Fibroblast of pulmonary artery (primary cell): Measurements from ENCODE around the gene HBM.

Experiments used
- DNase-seq: peaks from one replicate; pipeline ENCODE4 v3.0.0-alpha.2; 2010; ENCODE audit warnings: low read depth
- H3K4me3 ChIP-seq: replicated peaks from 2 replicates; pipeline ENCODE4 v1.5.1; 2011; ENCODE audit warnings: low read depth, mild to moderate bottlenecking, control low read depth, low read length, moderate library complexity
- TF ChIP-seq, protein P1 (sequence below): IDR thresholded peaks from 2 replicates; pipeline ENCODE4 v1.5.1; 2011; ENCODE audit warnings: mild to moderate bottlenecking, control low read depth, low read length, inconsistent platforms; ENCODE audit errors: missing control alignments

HBM gene

DNA sequence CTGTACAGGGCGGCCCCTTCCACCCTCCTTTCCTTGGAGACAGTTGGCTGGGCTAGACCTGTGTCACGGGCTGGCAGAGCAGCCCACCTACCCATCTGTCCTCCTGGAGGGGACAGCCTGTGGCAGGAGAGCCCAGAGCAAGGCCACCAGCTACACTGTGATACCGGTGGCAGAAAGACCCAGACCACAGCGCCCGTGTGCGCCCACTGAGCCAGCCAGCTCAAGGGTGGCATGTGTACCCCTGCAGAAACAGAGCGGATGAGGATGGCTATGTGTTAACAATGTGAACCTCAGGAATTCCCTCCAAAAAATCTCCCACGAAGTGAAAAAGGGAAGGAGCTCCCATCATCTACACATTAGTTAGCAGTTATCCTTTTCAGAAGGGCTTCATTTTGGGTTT lies 21.6 kb downstream of the HBM start:
- H3K4me3 ChIP-seq = no peak overlapping the region
- DNase-seq = no peak
- TF ChIP-seq, protein P1, sequence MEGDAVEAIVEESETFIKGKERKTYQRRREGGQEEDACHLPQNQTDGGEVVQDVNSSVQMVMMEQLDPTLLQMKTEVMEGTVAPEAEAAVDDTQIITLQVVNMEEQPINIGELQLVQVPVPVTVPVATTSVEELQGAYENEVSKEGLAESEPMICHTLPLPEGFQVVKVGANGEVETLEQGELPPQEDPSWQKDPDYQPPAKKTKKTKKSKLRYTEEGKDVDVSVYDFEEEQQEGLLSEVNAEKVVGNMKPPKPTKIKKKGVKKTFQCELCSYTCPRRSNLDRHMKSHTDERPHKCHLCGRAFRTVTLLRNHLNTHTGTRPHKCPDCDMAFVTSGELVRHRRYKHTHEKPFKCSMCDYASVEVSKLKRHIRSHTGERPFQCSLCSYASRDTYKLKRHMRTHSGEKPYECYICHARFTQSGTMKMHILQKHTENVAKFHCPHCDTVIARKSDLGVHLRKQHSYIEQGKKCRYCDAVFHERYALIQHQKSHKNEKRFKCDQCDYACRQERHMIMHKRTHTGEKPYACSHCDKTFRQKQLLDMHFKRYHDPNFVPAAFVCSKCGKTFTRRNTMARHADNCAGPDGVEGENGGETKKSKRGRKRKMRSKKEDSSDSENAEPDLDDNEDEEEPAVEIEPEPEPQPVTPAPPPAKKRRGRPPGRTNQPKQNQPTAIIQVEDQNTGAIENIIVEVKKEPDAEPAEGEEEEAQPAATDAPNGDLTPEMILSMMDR = no peak

DNA sequence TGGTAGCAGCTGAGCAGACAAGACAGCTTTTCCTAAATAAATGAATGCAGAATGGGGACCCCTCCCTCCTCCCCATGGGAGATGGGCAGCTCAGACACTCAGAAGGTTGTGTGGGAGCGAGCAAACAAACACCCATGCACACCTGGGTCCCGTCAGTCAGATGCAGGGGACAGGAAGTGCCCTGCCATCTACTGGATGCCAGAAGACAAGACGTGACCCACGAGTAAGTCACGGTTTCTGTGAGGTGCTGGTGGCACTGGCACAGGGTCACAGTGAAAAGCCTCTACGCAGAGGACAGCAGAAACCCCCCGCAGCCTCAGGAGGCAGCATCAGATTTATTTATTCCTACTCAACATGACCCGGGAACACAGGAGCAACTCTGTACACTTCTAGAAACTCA lies 22.9 kb downstream of the HBM start:
- no peak overlapping the region for H3K4me3 ChIP-seq
- DNase-seq = no peak
- TF ChIP-seq, protein P1 = no peak

DNA sequence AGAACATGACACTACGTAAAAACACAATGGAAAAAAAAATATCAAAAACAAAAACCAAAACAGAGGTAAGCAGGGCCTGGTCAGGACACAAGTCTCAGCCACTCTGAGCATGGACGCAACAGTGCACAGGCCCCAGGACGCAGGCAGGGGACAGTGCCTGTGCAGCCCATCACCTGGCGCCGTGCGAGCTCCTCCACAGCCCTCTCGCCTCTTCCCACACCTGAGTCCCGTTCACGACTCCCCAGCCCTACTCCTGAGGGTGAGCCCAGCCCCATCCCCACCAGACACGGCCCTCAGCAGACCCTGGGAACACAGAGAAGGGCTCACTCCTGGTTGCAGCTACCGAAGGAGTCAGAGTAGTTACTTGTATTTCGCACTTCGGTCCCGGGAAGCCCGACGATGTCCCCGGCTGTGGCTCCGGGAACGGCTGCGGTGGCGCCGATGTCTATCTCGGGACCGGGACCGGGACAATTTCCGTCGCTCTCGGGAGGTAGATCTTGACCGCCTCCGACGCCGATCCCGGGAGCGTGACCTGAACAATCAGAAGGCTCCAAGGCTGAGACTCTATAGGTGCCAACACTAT lies 23.9 kb downstream of the HBM start:
- no peak for DNase-seq
- H3K4me3 ChIP-seq = no peak overlapping the region
- TF ChIP-seq, protein P1 = no peak

- no peak for DNase-seq
- TF ChIP-seq, protein P1 = no peak
- H3K4me3 ChIP-seq = no peak overlapping the region
These were observed 26.1 kb downstream of the HBM start for GRCh38 chr16:191831-192230.

DNA sequence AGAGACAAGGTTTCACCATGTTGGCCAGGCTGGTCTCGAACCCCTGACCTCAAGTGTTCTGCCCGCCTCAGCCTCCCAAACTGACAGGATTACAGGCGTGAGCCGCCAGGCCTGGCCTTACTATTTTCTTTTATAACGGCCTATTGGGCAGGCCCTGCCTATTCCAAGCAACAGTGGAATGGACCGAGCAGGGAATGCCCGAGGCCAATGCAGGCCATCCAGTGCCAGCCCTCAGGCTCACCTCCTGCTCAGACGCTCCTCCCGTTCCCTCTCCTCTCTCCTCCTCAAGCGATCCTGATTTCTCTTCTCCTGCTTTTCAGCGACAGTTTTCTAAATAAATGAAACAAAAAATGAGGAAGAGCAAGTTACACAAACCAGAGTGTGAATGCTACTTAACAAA lies 26.9 kb downstream of the HBM start:
- DNase-seq = no peak
- H3K4me3 ChIP-seq = no peak overlapping the region
- TF ChIP-seq, protein P1 = no peak

DNA sequence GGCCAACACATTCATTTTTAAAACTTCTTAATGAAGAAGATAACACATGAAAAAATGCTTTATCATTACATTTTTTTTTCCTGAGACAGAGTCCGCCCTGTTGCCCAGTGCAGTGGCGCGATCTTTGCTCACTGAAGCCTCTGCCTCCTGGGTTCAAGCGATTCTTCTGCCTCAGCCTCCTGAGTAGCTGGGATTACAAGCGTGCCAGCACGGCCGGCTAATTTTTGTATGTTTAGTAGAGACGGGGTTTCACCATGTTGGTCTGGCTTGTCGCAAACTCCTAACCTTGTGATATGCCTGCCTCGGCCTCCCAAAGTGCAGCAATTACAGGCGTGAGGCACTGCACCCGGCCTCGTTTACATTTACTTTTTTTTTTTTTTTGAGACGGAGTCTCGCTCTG lies 27.7 kb downstream of the HBM start:
- DNase-seq = no peak

DNA sequence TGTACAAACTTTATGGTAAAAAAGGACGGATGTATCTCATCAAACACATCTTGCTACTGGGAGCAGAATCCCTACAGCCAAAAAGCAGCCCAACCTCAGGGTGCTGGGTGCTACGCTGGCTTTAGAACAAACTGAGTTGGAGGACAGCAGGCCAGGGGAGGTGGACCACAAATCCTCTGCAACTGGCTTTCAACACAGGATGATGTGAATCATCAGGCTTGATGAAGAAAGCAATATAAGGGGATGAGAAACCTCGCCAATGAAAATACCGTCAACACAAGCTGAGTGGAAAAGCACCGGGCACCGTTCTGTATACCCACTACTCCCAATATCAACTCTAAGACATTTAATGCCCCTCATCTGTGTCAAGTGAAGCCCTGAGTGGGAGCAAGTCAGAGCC lies 28.7 kb downstream of the HBM start:
- TF ChIP-seq, protein P1 = no peak
- H3K4me3 ChIP-seq = no peak overlapping the region
- peak; percentile 14 for DNase-seq

More for the DNA sequence above, 27.7 kb downstream of the HBM start:
- TF ChIP-seq, protein P1 = no peak
- no peak overlapping the region for H3K4me3 ChIP-seq
